ENCODE results near the gene ZFYVE21. TPM values are rescaled to one million over a fixed set of nuclear protein-coding genes. Genes with fewer than 3 reads are reported as not detected.

Gene ZFYVE21
- total RNA-seq, 1 experiment from 2014 or later = 66.2 TPM

DNA sequence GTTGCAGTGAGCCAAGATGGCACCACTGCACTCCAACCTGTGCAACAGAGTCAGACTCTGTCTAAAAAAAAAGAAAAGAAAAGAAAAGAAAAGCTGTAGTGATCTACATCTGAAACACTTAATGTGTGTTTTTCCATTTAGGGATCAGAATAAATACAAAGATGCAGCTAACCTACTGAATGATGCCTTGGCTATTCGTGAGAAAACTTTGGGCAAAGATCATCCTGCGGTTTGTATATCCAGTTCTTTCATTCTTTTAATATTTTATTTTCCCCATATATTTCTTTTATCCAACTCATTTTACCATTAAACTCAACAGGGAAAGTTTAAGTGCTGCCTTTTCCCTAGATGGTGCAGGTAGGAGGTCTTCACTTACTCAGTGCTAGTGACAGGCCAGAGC, 46.2 kb upstream of the ZFYVE21 start:
- Mint-ChIP-seq H3K27me3 (ENCODE audit: insufficient read depth, unreplicated experiment) (no peaks in the 10 kb centered on the region), H3K9me3 (ENCODE audit: unreplicated experiment) (no peaks in the 10 kb centered on the region), H3K4me1 (ENCODE audit: low read depth, unreplicated experiment) (no peaks in the 10 kb centered on the region), H3K27ac (ENCODE audit: unreplicated experiment) (no peak overlapping the region), H3K36me3 (ENCODE audit: insufficient read depth, unreplicated experiment) (peaks cover 70% of the 10 kb centered on the region), H3K4me3 (ENCODE audit: unreplicated experiment) (no peak overlapping the region)
- DNase-seq = no peak
- no peaks in the 10 kb centered on the region; the same call in none of the 2 replicates for H3K36me3 ChIP-seq (ENCODE audit: control insufficient read depth, insufficient read depth, low read length)
- ChIA-PET POLR2A (no interaction called here), CTCF (no interaction called here)
- no peak overlapping the region for H3K4me3 ChIP-seq (ENCODE audit: low read depth, low read length)
- H3K9me3 ChIP-seq = no peaks in the 10 kb centered on the region
- intact Hi-C loops (cut with micrococcal nuclease; ENCODE audit: unreplicated experiment) = loop anchor here (10.0 kb wide), 1 partner anchor 95 kb away; no protein-coding TSS in a partner anchor
- TF ChIP-seq, protein P1, sequence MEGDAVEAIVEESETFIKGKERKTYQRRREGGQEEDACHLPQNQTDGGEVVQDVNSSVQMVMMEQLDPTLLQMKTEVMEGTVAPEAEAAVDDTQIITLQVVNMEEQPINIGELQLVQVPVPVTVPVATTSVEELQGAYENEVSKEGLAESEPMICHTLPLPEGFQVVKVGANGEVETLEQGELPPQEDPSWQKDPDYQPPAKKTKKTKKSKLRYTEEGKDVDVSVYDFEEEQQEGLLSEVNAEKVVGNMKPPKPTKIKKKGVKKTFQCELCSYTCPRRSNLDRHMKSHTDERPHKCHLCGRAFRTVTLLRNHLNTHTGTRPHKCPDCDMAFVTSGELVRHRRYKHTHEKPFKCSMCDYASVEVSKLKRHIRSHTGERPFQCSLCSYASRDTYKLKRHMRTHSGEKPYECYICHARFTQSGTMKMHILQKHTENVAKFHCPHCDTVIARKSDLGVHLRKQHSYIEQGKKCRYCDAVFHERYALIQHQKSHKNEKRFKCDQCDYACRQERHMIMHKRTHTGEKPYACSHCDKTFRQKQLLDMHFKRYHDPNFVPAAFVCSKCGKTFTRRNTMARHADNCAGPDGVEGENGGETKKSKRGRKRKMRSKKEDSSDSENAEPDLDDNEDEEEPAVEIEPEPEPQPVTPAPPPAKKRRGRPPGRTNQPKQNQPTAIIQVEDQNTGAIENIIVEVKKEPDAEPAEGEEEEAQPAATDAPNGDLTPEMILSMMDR (IDR thresholded peaks at IDR 0.05; ENCODE audit: insufficient read depth in 1 of 2, low read depth in 1 of 2, low read length in 1 of 2, severe bottlenecking in 1 of 2, unreplicated experiment in 1 of 2) = no peak
- H3K4me1 ChIP-seq = no peaks in the 10 kb centered on the region
- BruUV-seq (replicated peaks) = no TSS peak
- H3K27me3 ChIP-seq (replicated peaks; ENCODE audit: control insufficient read depth, insufficient read depth, low read length) = no peaks in the 10 kb centered on the region

DNA sequence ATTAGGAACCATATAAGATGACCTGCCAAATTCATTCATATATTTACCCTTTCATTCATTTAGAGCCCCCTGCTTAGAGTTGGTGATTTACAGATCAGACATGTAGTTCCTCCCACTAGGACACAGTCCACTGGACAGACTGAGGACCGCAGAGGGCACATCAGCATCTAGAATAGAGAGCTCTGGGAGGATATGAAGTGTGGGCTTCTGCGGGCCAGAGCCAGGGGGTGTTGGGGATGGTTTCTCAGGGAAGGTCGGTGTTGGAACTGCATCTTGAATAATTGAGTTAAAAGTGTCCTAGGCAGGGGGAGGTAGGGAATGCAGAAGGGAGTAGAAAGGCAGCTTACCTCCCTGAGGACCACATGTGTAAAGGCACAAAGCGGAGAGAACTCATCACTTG, 43.7 kb upstream of the ZFYVE21 start:
- no peak overlapping the region for H3K27ac Mint-ChIP-seq (ENCODE audit: unreplicated experiment)

DNA sequence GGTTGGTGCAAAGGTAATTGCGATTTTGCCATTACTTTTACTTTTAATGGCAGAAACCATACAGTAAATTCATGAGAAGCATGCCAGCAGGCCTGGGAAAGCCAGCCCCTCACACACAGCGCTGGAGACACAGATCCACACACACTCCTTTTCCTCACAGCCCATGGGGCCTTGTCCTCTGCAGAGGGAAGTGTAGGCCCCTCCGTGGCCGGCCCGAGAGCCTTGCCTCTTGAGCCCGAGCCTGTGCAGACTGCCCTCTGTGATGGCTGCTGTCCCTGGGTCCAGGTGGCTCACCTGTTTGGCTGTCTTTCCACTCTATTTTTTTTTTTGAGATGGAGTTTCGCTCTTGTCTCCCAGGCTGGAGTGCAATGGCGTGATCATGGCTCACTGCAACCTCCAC, 39.7 kb upstream of the ZFYVE21 start:
- ChIA-PET CTCF (no interaction called here), POLR2A (no interaction called here)
- H3K36me3 ChIP-seq (ENCODE audit: control insufficient read depth, insufficient read depth, low read length) = peaks cover 4% of the 10 kb centered on the region
- intact Hi-C loops (cut with micrococcal nuclease; ENCODE audit: unreplicated experiment) = no loop called here
- TF ChIP-seq, protein P1 (IDR thresholded peaks at IDR 0.05; ENCODE audit: insufficient read depth in 1 of 2, low read depth in 1 of 2, low read length in 1 of 2, severe bottlenecking in 1 of 2, unreplicated experiment in 1 of 2) = no peak
- H3K4me3 ChIP-seq (ENCODE audit: low read depth, low read length) = no peak overlapping the region
- no peaks in the 10 kb centered on the region for H3K27me3 ChIP-seq (replicated peaks; ENCODE audit: control insufficient read depth, insufficient read depth, low read length)
- no peaks in the 10 kb centered on the region for H3K9me3 ChIP-seq
- no peaks in the 10 kb centered on the region for H3K4me1 ChIP-seq
- peaks cover 86% of the 10 kb centered on the region for H3K36me3 Mint-ChIP-seq (ENCODE audit: insufficient read depth, unreplicated experiment)
- H3K9me3 Mint-ChIP-seq (ENCODE audit: unreplicated experiment) = no peaks in the 10 kb centered on the region
- no TSS peak for BruUV-seq (replicated peaks)
- H3K4me3 Mint-ChIP-seq (ENCODE audit: unreplicated experiment) = no peak overlapping the region
- no peaks in the 10 kb centered on the region for H3K4me1 Mint-ChIP-seq (ENCODE audit: low read depth, unreplicated experiment)
- no peak for DNase-seq
- no peaks in the 10 kb centered on the region for H3K27me3 Mint-ChIP-seq (ENCODE audit: insufficient read depth, unreplicated experiment)
- H3K27ac Mint-ChIP-seq (ENCODE audit: unreplicated experiment) = no peak overlapping the region

More for the DNA sequence above, 43.7 kb upstream of the ZFYVE21 start:
- H3K36me3 Mint-ChIP-seq (ENCODE audit: insufficient read depth, unreplicated experiment) = peaks cover 72% of the 10 kb centered on the region
- intact Hi-C loops (cut with micrococcal nuclease; ENCODE audit: unreplicated experiment) = no loop called here
- Histone ChIP-seq H3K4me1 (no peaks in the 10 kb centered on the region), H3K4me3 (ENCODE audit: low read depth, low read length) (no peak overlapping the region), H3K36me3 (ENCODE audit: control insufficient read depth, insufficient read depth, low read length) (peaks cover 4% of the 10 kb centered on the region), H3K9me3 (no peaks in the 10 kb centered on the region), H3K27me3 (replicated peaks; ENCODE audit: control insufficient read depth, insufficient read depth, low read length) (no peaks in the 10 kb centered on the region)
- H3K27me3 Mint-ChIP-seq (ENCODE audit: insufficient read depth, unreplicated experiment) = no peaks in the 10 kb centered on the region
- H3K4me3 Mint-ChIP-seq (ENCODE audit: unreplicated experiment) = no peak overlapping the region
- ChIA-PET POLR2A (no interaction called here), CTCF (no interaction called here)
- no peak for DNase-seq
- no peaks in the 10 kb centered on the region for H3K4me1 Mint-ChIP-seq (ENCODE audit: low read depth, unreplicated experiment)
- no TSS peak for BruUV-seq (replicated peaks)
- TF ChIP-seq, protein P1 (IDR thresholded peaks at IDR 0.05; ENCODE audit: insufficient read depth in 1 of 2, low read depth in 1 of 2, low read length in 1 of 2, severe bottlenecking in 1 of 2, unreplicated experiment in 1 of 2) = no peak
- H3K9me3 Mint-ChIP-seq (ENCODE audit: unreplicated experiment) = no peaks in the 10 kb centered on the region

Data from Caco-2 (cell line).